Measurements from ENCODE around the gene USP4. TPM values are rescaled to one million over a fixed set of nuclear protein-coding genes. Genes with fewer than 3 reads are reported as not detected.

USP4 gene
- total and polyA plus RNA-seq, 2 of the 13 experiments (the other 11 are each of a cell fraction or from before 2014, with no cell fraction given): 9.2 to 20.8 TPM

DNA sequence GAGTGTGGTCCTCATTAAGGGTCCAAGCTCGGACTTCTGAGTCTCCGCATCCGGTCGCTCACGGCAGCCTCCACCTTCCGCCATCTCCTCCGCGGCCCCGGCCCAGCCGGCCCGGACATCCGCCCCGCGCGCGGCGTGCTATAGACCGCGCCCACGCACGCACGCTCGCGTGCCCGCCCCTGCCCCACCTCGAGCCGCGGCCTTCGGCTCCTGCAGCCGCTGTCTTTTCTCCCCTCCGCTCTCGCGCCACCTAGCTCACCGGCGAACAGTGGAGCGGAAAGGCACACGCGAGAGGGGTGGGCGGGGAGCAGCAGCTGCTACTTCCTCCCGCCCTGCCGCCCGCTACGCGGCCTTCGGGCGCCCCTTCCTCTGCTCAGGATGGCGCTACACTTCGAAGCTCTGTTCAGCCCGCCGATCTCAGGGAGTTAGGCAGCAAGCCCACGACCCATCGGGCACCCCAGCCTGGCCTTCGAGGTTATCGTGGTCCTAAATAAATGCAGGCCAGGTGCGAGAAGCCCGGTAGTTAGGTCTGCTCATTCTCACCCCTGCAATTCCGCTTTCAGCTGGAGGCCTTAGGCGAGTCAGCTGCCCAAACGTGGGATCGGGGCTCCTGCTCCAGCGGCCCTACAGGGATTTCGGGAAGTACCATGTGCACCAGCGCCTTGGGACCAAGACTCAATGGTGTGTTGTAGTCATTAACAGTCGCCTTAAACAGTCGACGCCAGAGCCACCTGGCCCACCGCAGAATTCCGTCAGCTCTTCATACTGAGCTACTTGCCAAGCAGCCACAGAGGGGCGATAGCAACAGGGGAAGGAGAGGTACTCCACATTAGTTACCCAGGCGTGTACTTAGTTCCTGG lies at the start of gene USP4 (continued):
- TF ChIP-seq POLR2A (IDR thresholded peaks at IDR 0.05; ENCODE audit: insufficient read depth in 1 of 2, low read depth in 2 of 2, low read length in 2 of 2) (peak; percentile 63 to 78), PHF5A (CRISPR knock-in tag; IDR thresholded peaks at IDR 0.05; ENCODE audit: low read depth, unreplicated experiment) (peak; percentile 76), KLF16 (CRISPR knock-in tag; IDR thresholded peaks at IDR 0.05) (peak in 1 of 2 experiments; percentile 89; a peak in 2 of 4 replicates), TBX3 (IDR thresholded peaks at IDR 0.05; ENCODE audit: borderline replicate concordance) (no peak), FOSL1 (CRISPR knock-in tag; IDR thresholded peaks at IDR 0.05; ENCODE audit: borderline replicate concordance) (0 out of 2 replicates have a peak, but pooled peaks have one; percentile 9), ZZZ3 (CRISPR knock-in tag; IDR thresholded peaks at IDR 0.05; ENCODE audit: borderline replicate concordance) (peak; percentile 96; the same call in 1 of the 2 replicates), RFX3 (CRISPR knock-in tag; IDR thresholded peaks at IDR 0.05) (no peak), ZNF235 (CRISPR knock-in tag; IDR thresholded peaks at IDR 0.05; ENCODE audit: borderline replicate concordance) (peak; percentile 99), ZSCAN31 (CRISPR knock-in tag; IDR thresholded peaks at IDR 0.05; ENCODE audit: low read depth) (peak; percentile 81; the same call in 1 of the 2 replicates), RBAK (CRISPR knock-in tag; IDR thresholded peaks at IDR 0.05) (no peak), SIN3B (IDR thresholded peaks at IDR 0.05; ENCODE audit: low read length) (no peak), SIX4 (CRISPR knock-in tag; IDR thresholded peaks at IDR 0.05) (peak; percentile 46; the same call in 1 of the 2 replicates), PHF20 (CRISPR knock-in tag; IDR thresholded peaks at IDR 0.05) (peak; percentile 87), KDM3A (CRISPR knock-in tag; IDR thresholded peaks at IDR 0.05; ENCODE audit: low read depth) (peak; percentile 93), ZNF432 (CRISPR knock-in tag; IDR thresholded peaks at IDR 0.05; ENCODE audit: borderline replicate concordance) (0 out of 2 replicates have a peak, but pooled peaks have one; percentile 56), ZNF512 (CRISPR knock-in tag; IDR thresholded peaks at IDR 0.05) (no peak), RARG (CRISPR knock-in tag; IDR thresholded peaks at IDR 0.05; ENCODE audit: low read depth) (peak; percentile 96)
- TF ChIP-seq, protein P1, sequence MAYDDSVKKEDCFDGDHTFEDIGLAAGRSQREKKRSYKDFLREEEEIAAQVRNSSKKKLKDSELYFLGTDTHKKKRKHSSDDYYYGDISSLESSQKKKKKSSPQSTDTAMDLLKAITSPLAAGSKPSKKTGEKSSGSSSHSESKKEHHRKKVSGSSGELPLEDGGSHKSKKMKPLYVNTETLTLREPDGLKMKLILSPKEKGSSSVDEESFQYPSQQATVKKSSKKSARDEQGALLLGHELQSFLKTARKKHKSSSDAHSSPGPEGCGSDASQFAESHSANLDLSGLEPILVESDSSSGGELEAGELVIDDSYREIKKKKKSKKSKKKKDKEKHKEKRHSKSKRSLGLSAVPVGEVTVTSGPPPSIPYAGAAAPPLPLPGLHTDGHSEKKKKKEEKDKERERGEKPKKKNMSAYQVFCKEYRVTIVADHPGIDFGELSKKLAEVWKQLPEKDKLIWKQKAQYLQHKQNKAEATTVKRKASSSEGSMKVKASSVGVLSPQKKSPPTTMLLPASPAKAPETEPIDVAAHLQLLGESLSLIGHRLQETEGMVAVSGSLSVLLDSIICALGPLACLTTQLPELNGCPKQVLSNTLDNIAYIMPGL (CRISPR knock-in tag; IDR thresholded peaks at IDR 0.05; ENCODE audit: borderline replicate concordance in 1 of 2, low read depth in 1 of 2): peak; percentile 92 to 98
- TF ChIP-seq, protein P2, sequence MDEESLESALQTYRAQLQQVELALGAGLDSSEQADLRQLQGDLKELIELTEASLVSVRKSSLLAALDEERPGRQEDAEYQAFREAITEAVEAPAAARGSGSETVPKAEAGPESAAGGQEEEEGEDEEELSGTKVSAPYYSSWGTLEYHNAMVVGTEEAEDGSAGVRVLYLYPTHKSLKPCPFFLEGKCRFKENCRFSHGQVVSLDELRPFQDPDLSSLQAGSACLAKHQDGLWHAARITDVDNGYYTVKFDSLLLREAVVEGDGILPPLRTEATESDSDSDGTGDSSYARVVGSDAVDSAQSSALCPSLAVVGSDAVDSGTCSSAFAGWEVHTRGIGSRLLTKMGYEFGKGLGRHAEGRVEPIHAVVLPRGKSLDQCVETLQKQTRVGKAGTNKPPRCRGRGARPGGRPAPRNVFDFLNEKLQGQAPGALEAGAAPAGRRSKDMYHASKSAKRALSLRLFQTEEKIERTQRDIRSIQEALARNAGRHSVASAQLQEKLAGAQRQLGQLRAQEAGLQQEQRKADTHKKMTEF (CRISPR knock-in tag; IDR thresholded peaks at IDR 0.05): peak; percentile 91
- TF ChIP-seq, protein P3, sequence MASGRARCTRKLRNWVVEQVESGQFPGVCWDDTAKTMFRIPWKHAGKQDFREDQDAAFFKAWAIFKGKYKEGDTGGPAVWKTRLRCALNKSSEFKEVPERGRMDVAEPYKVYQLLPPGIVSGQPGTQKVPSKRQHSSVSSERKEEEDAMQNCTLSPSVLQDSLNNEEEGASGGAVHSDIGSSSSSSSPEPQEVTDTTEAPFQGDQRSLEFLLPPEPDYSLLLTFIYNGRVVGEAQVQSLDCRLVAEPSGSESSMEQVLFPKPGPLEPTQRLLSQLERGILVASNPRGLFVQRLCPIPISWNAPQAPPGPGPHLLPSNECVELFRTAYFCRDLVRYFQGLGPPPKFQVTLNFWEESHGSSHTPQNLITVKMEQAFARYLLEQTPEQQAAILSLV (CRISPR knock-in tag; IDR thresholded peaks at IDR 0.05; ENCODE audit: borderline replicate concordance): peak; percentile 97; the same call in 1 of the 2 replicates

All from HepG2 (cell line).